Esophagus squamous epithelium (tissue), 5 donors: ENCODE results near the gene CDKN2AIP. TPM values are rescaled to one million over a fixed set of nuclear protein-coding genes. Genes with fewer than 3 reads are reported as not detected.
"Not testable (repeated sequence)": the region's sequence is repeated elsewhere in the genome, so short reads cannot be mapped to it uniquely, and the experiment has no call there.

Source experiments
- DNase-seq: peaks from one replicate; lab custom pipeline; 2025; lab: John Stamatoyannopoulos, UW
- H3K27ac ChIP-seq, 4 donors: fragments of 200-600 bp; sonication (generic); one replicate each; pipeline ENCODE4 v1.5.1; 2016 to 2019; ENCODE audit warnings: mild to moderate bottlenecking in 1 of 4
- H3K27me3 ChIP-seq, 4 donors: fragments of 200-600 bp; sonication (generic); 1 replicate in 3 of 4; 2 replicates in 1 of 4; pipeline versions ENCODE4 v1.5.1 to v1.6.0; 2017 to 2021; ENCODE audit warnings: antibody characterized with exemption in 1 of 4
- H3K36me3 ChIP-seq, 3 donors: fragments of 200-600 bp; sonication (generic); one replicate each; pipeline ENCODE4 v1.5.1; 2016 to 2019
- H3K4me1 ChIP-seq, 3 donors: fragments of 200-600 bp; sonication (generic); one replicate each; pipeline ENCODE4 v1.5.1; 2017 to 2019
- H3K4me3 ChIP-seq, 4 donors: fragments of 200-600 bp; sonication (generic); 1 replicate in 3 of 4; 2 replicates in 1 of 4; pipeline ENCODE4 v1.5.1; 2016 to 2019; ENCODE audit warnings: mild to moderate bottlenecking in 2 of 4, moderate library complexity in 1 of 4
- H3K9me3 ChIP-seq, 3 donors: fragments of 200-600 bp; sonication (generic); one replicate each; pipeline ENCODE4 v1.5.1; 2016 to 2019
- CTCF ChIP-seq, 6 experiments: fragments of 450-650 bp in 4 of 6; fragments of 200-600 bp in 2 of 6; sonication (generic) in 2 of 6; IDR thresholded peaks; one replicate each; pipeline ENCODE4 v1.5.1; 2016 to 2019; ENCODE audit warnings: antibody characterized with exemption in 6 of 6, mild to moderate bottlenecking in 4 of 6, moderate library complexity in 4 of 6
- POLR2A ChIP-seq, 4 donors: fragments of 450-650 bp; IDR thresholded peaks; one replicate each; pipeline ENCODE4 v1.6.1; 2017; ENCODE audit warnings: antibody characterized with exemption in 4 of 4, mild to moderate bottlenecking in 4 of 4, moderate library complexity in 3 of 4
- WGBS, 2 donors: methylation state at CpG; one replicate each; pipeline ENCODE4 v1.1.5; 2018; 5-methylcytosine and 5-hydroxymethylcytosine counted together
- intact Hi-C: fragments of 100-400 bp; cut with DNase I; formaldehyde crosslinking; loops from one replicate; pipeline ENCODE4 v1.15.0; 2022
- total RNA-seq, 4 donors: library from RNA; depleted of rRNA; stranded (reverse); fragments of >200 nt; gene quantifications; one replicate each; pipeline ENCODE4 v1.1.0, GENCODE V29; 2016
- donor health status: DM: yes; HTN: yes; CAD: no.

CDKN2AIP gene
- total RNA-seq, 4 donors from 2014 or later = 20.3 to 33.5 (median 27.2) TPM

GRCh38 chr4:183471946-183472708 lies 27.7 kb downstream of the CDKN2AIP start:
- peak; percentile 83 to 86 (median 84) for TF ChIP-seq CTCF (IDR thresholded peaks at IDR 0.05)
- no peak for TF ChIP-seq POLR2A (IDR thresholded peaks at IDR 0.05)
- H3K36me3 ChIP-seq = no peaks in the 10 kb centered on the region
- intact Hi-C loops = loop anchor here (10.0 kb wide), 1 partner anchor 133 kb away; no protein-coding TSS in a partner anchor
- 22 to 27% methylated on average over 12 of the region's 12 CpGs for WGBS, 2 donors
- peaks cover 0 to 3% (median 0%) of the 10 kb centered on the region in 4 donors for H3K27me3 ChIP-seq
- DNase-seq = peak; percentile 1
- H3K4me1 ChIP-seq = peaks cover 0 to 7% (median 0%) of the 10 kb centered on the region in 3 donors
- H3K9me3 ChIP-seq = no peaks in the 10 kb centered on the region
- no peak overlapping the region for H3K27ac ChIP-seq
- H3K4me3 ChIP-seq = no peak overlapping the region

- Histone ChIP-seq H3K9me3 (no peaks in the 10 kb centered on the region), H3K4me1 (no peaks in the 10 kb centered on the region), H3K36me3 (no peaks in the 10 kb centered on the region), H3K27ac (no peak overlapping the region), H3K27me3 (peaks cover 0 to 31% (median 0%) of the 10 kb centered on the region in 4 donors), H3K4me3 (no peak overlapping the region)
- DNase-seq = no peak
- TF ChIP-seq CTCF (IDR thresholded peaks at IDR 0.05) (no peak), POLR2A (IDR thresholded peaks at IDR 0.05) (no peak)
- 39 to 45% methylated on average over 5 of the region's 5 CpGs for WGBS, 2 donors
- intact Hi-C loops = loop anchor here (10.0 kb wide), 1 partner anchor 127 kb away; no protein-coding TSS in a partner anchor
These were observed 33.7 kb downstream of the CDKN2AIP start for GRCh38 chr4:183478123-183478522.

GRCh38 chr4:183478926-183479325 lies 34.5 kb downstream of the CDKN2AIP start:
- H3K4me1 ChIP-seq = no peaks in the 10 kb centered on the region
- H3K4me3 ChIP-seq = no peak overlapping the region
- DNase-seq = no peak
- no peaks in the 10 kb centered on the region for H3K36me3 ChIP-seq
- no peaks in the 10 kb centered on the region for H3K9me3 ChIP-seq
- peaks cover 0 to 31% (median 0%) of the 10 kb centered on the region in 4 donors for H3K27me3 ChIP-seq
- WGBS, 2 donors = 63 to 79% methylated on average over 2 of the region's 2 CpGs
- no peak overlapping the region for H3K27ac ChIP-seq
- intact Hi-C loops = loop anchor here (10.0 kb wide), 1 partner anchor 126 kb away; no protein-coding TSS in a partner anchor
- TF ChIP-seq POLR2A (IDR thresholded peaks at IDR 0.05) (no peak), CTCF (IDR thresholded peaks at IDR 0.05) (no peak)

- intact Hi-C loops, H3K4me1 ChIP-seq, H3K27ac ChIP-seq, DNase-seq, H3K4me3 ChIP-seq, H3K36me3 ChIP-seq, H3K9me3 ChIP-seq: not testable (repeated sequence)
- 80% methylated on average over 1 of the region's 33 CpGs; no CpG with 5 or more reads in 1 of the 2 donors for WGBS, 2 donors
- peaks cover 0 to 26% (median 0%) of the 10 kb centered on the region in 4 donors for H3K27me3 ChIP-seq
These were observed 38.2 kb downstream of the CDKN2AIP start for GRCh38 chr4:183482515-183483095.

GRCh38 chr4:183483997-183484396 lies 39.6 kb downstream of the CDKN2AIP start:
- DNase-seq = no peak
- no peak overlapping the region for H3K27ac ChIP-seq
- intact Hi-C loops = no loop called here
- H3K27me3 ChIP-seq = peaks cover 0 to 14% (median 0%) of the 10 kb centered on the region in 4 donors
- no peaks in the 10 kb centered on the region for H3K9me3 ChIP-seq
- no peaks in the 10 kb centered on the region for H3K36me3 ChIP-seq
- H3K4me3 ChIP-seq = no peak overlapping the region
- 87 to 93% methylated on average over 7 of the region's 7 CpGs for WGBS, 2 donors
- H3K4me1 ChIP-seq = no peaks in the 10 kb centered on the region
- TF ChIP-seq CTCF (IDR thresholded peaks at IDR 0.05) = no peak
- TF ChIP-seq POLR2A (IDR thresholded peaks at IDR 0.05) = no peak
